HPDE6-E6E7 (cell line): ENCODE data around the gene ICE2.
"Not testable (repeated sequence)": the region's sequence is repeated elsewhere in the genome, so short reads cannot be mapped to it uniquely, and the experiment has no call there.

Experiments
- DNase-seq: peaks from one replicate; pipeline ENCODE4 v3.0.0; 2011; ENCODE audit warnings: missing footprints; ENCODE audit errors: extremely low spot score

Gene ICE2

DNA sequence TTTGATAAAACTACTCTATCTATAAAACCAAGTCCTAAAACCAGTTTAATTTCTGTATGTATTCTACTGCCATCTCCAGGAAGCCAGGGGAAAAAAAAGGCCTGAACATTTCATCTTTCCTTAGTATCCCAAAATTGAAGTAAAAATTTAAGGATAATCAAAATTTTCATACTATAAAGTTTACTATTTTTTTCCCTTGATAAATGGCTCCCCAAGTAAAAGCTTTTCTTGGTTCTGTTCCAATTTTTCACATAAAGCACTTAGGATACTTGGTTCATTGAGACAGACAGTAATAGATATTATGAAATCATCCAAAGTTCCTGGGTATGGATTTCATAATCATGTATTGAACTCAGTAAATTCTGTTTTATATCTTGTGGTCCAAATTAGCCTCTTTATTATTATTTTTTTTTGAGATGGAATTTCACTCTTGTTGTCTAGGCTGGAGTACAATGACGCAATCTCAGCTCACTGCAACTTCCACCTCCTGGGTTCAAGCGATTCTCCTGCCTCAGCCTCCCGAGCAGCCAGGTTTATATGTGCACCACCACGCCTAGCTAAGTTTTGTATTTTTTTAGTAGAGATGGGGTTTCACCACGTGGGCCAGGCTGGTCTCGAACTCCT, 34.5 kb downstream of the ICE2 start:
- peak; percentile 7 for DNase-seq

DNA sequence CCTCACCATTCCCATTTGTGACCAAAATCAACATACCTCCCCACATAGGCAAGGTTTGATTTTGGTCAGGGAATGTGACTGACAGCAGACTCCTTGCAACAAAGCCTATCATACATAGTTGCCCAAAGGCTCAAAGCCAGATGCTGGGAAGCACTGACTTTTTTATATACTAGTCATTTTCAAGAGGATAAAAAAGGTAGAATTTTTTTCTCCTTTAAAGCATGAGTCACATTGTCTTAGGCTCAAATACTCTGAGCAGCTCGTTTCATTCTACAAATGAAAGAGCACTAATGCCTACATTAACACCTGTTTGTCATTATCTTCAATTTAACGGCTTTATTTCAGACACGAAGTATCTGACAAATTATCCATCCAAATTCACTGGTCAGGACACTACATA, 36.2 kb downstream of the ICE2 start:
- no peak for DNase-seq

DNA sequence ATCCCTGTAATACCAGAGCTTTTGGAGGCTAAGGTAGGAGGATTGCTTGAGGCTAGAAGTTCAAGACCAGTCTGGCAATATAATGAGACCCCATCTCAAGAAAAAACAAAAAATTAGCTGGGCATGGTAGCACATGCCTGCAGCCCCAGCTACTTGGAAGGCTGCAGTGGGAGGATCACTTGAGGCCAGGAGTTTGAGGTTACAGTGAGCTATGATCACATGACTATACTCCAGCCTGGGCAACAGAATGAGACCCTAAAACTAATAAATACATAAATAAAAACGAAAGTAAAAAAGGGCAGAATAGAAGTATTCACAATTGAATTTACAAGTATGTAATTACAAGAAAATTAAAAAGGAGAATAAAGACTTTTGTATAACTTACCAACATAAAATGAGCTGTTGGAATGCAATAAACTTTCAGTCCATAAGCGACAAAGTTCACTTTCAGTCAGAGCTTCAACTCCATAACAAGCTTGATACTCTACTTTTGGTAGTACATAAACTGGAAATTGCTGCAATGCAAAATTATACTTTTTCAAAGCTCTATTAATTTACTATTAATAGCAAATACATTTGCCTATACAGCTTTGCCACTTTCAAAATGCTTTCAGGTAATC, 36.8 kb downstream of the ICE2 start:
- DNase-seq, result no peak

DNA sequence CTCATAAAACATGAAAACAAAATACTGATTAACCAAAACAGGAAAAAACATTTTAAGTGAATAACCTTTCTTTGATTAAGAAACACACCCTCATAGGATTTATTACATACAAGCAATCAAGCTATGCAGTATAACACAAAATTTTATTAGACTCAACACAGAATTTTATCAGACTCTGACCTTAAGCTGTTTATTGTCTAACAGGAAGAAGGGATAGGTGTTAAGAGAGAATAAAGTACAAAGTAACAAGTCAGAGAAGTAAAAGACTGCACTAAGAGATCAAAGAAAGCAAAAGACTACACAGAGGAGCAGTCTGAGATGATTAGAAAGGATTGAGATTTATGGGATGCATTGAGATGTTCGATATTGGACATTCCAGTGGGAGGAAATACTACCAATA, 37.6 kb downstream of the ICE2 start:
- no peak for DNase-seq

DNA sequence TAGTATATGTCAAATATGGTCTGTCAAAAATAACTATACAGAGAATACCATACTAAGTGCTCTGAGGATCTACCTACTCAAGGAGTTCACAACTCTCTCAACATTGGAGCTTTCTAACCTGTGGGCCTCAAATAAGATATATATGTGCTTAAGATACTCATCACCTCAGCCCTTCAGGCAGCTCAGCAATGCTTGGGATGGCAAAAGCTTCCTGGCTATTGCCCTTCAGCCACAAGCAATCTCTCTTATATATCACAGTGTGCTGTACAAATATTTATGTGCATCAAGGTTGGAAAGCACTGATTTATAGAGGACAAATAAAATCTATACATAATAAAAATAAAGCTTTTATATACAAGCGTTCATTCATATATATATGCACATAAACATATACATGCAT, 40.3 kb downstream of the ICE2 start:
- no peak for DNase-seq

DNA sequence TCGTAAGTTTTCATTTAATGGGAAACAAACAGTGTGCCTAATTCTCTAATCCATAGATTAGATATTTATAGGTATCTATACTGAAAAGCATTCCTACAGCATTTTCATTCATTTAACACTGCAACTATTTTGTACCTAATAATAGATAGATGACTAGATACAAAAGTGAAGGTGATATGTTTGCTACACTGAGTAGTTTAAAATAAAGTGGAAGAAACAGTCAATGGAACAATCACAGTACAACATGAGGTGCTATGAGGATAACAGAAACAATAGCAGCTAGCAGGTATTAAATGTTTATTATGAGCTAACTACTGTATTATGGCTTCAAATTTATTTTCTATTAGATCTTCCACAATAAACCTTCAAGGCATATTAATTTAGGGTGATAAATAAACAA, 50.0 kb downstream of the ICE2 start:
- no peak for DNase-seq

DNA sequence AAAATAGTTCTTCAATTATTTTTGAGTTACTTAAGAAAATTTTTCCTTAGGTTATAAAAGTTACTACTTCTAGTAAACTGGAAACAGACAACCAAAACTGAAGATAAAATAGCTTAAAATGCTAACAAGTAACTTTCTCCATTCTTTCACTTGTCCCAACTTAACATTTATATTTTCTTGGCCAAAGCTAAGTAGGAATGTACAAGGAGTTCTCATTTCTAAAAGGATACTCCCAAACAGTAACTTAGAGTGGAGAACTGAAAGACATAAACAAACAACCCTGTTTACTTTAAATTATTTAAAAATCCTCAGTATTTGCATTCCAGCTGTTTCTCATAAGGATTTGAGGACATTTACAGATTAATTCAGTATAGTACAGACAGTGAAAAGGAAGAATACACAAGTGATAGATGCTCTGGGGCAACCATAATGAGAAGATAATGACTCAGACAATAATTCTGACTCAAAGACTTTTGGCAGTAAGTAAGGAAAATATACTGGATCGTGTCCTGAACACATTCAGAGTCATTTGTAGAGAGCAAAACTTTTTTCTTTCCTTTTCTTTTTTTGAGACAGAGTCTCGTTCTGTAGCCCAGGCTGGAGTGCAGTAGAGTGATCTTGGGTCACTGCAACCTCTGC, 52.0 kb downstream of the ICE2 start:
- DNase-seq, result no peak

DNA sequence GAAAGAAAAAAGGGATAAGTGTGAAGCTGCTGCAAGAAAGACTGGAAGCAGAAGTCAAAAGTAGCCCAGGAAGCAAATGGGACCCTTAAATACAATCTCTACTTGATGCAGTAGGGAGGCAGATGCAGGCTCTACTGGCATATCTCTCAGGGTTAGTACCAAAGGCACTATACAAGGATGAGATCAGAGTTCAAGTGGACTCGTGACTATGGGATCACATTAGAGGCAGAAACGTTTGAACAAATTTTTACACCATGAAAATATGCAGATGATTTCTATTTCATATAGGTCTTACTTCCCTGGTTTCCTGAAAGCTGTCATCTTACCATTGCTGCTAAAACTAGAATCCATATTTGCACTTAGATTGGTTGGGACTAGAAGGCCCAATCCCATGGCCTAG, 53.5 kb downstream of the ICE2 start:
- DNase-seq, result no peak

DNA sequence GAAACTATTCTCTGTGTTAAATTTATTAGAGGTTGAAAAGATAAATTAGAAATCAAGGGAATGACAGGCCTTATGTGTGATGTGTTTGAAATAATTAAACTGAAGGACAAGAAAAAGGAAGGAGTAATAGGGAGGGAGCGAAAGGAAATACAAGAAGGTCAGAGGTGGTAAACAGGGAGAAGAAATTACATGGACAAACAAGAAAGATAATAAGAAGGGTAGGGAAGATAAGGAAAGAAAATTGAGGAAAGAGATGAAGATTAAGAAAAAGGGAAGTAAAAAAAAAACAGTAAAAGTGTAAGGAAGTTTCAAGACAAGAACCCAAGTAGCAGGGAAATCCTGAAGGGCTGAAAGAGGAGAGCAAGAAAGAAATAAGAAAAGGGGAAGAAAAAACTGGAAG, 54.9 kb downstream of the ICE2 start:
- DNase-seq, result no peak

DNA sequence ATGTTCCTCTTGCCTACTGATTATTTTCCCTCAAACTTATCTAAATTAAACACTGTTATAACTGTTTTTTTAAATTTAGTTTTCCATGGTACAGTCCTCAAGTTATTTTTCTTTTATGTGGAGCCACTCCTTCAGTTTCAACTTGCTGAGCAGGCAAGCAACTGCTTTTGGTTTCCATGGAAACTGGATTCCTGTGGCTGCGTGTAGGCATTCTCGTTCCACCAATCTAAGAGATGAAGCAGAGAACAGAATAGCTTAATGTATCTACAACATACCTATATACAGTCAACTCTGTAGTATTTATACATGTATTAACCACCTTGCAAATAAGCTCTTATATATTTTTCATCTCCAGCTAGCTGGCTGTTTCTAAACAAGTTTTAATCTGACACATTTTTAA, 55.4 kb downstream of the ICE2 start:
- DNase-seq, result peak; percentile 34

DNA sequence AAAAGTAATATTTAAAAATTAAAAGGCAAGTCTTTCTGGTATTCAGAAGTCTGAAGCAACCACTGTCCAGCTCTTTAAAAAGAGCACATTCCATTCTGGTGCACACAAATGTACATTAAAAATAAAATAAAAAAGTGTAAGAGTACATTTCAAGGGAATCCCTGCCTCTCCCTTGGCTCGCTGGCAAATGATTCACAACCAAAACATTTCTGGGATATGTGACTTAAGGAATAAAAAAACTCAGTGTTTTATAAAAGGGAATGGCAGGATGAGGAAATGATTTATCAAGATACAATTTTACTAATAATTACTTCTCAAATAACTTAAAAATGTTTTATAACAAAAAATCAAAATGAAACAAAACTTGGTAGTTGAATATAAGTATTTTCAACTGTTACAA, 57.4 kb downstream of the ICE2 start:
- DNase-seq, result no peak

DNA sequence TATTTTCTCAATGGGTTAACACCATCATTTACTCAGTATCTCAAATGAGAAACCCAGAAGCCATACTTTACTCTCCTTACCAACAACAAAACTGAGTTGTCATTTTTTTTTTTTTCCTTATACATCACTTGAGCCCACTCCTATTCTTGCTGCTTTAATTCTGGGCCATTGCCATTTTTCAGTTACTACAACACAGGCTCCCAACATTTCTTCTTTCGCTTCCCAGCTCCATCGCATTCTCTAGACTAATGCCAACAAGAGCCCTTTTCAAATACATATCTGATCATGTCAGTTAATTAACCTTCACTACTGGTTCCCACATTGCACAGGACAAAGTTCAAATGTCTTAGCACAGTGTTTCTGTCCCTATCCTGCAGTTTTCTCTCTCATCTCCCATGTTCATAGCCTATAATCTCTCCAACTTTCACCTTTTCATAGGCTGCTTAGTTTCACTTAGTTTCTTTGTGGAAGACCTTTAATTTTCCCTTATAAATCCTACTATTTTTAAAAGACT, 58.7 kb downstream of the ICE2 start:
- no peak for DNase-seq

DNA sequence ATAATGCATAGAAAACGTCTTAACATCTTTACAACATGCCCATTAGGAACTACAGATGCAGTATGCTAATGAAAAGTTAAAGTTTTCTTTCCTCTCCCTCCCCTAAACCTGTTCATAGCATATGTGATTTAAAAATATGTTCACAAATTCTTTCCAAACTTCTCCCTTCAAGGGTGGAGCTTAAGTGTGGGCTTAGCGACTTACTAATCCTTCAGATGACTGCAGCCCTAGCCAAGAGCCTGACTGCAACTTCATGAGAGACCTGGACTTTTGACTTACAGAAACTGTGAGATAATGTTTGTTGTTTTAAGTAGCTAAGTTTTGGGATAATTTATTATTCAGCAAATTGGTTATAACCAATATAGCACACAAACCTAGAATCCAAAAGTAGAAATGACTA, 59.2 kb downstream of the ICE2 start:
- DNase-seq, result no peak

DNA sequence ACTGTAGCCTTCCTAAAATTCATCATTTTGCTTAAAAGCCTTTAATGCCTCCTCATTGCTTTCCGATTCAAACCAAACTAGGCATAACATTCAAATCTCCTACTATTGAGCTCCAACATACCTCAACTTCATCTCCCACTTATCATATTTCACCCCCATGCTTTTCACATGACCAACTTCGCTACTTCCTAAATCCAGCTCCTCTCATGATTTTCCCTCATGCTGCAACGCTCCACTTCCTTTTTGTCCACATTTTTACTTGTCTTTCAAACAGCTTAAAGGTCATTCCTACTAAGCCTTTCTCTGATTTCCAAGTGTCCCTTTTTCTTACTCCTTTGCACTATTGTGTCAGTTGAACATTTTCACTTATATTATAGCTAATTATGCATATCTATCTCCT, 60.8 kb downstream of the ICE2 start:
- no peak for DNase-seq

DNA sequence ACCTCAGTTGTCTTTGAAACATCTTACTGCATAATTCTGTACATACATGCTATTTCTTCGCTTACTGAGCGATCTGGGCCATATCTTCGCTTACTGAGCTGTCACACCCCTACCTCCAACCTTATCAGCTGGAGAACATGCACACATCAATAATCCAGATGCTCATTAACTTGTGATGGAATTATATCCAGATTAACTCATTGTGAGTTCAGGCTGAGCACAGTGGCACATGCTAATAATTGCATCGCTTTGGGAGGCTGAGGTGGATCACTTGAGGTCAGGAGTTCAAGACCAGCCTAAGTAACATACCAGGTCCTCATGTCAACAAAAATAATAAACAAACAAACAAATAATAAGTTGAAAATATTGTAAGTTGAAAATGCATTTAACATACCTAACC, 61.8 kb downstream of the ICE2 start:
- DNase-seq, result no peak

DNA sequence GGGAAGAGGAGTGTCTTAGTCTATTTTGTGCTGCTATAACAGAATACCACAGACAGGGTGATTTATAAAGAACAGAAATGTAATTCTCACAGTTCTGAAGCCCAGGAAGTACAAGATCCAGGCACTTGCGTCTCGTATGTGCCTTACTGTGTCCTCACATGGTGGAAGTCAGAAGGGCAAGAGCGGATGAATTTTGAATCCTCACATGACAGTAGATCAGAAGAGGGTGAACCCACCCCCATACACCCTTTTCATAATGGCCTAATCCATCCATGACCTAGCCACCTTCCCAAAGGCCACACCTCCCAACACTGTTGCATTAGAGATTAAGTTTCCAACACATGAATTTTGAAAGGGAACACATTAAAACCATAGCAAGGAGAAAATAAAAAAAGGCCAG, 62.5 kb downstream of the ICE2 start:
- DNase-seq, result no peak

DNA sequence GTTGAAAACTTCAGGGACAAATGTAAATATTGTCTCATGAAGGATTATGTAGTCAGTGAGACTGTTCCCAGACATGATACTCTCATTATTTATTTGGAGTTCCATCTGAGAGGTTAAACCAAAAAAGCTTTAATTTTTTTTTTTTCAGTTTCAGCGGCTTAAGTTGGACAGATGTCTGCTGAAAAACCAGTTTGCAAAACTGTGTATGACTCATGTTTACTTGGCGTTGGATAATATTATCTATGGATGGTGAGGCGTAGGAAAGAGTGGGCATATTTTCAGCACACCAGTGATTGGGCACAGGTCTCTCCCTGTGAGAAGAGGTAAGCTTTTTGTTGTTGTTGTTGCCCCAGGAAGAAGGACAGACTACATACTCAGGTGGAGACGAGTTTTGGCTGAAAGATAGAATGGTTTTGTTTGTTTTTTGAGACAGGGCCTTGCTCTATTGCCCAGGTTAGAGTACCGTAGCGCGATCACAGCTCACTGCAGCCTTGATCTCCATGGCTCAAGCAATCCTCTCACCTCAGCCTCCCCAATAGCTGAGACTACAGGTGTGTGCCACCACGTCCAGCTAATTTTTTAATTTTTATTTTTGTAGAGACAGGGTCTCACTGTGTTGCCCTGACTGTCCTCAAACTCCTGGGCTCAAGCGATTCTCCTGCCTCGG, 64.8 kb downstream of the ICE2 start:
- DNase-seq, result peak; percentile 51

DNA sequence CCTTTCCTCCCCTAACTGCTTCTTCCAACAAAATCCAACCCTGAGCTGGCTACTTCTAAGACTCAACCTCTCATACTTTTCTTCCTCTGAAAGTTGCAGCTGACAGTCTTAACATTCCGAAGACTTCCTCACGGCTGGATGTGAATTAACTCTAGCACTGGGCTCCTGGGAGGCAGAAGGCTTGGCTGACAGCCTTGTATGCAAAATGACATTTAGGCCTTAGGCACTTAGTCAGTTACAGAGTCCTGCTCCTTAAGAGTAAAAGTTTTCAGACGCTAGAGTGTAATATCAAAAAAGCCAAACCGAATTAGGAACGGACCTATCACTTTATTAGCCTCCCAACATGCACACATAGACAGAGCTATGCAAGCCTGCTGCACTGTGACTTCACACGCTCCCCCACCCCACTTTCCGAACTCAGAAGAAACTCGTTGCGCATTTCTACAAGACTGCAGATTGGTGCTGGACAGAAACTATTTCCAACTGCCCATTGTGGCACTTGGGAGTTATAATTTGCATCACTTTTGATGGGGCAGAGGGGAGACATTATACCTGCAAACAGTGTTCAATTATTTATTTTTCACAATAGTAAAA, 65.6 kb downstream of the ICE2 start:
- no peak for DNase-seq

DNA sequence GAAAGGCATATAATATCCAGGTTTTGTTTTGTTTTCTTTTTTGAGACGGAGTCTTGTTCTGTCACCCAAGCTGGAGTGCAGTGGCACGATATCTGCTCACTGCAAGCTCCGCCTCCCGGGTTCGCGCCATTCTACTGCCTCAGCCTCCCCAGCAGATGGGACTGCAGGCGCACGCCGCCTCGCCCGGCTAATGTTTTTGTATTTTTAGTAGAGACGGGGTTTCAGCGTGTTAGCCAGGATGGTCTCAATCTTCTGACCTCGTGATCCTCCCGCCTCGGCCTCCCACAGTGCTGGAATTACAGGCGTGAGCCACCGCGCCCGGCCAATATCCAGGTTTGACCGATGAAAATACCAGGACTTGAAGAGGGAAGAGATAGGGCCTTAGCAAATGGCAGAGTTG, 66.1 kb downstream of the ICE2 start:
- not testable (repeated sequence) for DNase-seq

DNA sequence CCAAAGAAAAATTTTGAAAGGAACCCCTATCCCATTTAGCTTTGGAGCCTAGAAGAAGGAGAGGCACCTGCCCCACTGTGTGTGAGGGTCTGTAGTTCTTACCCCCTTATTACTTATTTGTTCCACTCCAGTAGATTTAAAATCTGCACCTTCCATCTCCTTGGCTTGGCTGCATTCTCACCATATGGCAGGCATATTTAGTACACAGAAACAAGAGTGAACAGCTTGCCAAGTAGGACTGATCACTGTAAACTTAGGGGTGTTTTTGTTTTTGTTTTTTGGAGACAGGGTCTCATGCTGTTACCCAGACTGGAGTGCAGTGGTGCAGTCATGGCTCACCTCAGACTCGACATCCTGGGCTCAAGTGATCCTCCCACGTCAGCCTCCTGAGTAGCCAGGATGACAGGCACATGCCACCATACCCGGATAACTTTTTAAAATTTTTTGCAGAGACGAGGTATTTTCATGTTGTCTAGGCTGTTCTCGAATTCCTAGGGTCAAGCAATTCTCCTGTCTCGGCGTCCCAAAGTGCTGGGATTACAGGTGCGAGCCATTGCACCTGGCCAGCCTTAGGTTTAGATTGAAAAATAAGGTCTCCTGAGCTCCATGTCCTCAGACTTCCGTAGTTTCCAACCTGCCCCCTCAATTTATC, 67.0 kb downstream of the ICE2 start:
- DNase-seq, result no peak

DNA sequence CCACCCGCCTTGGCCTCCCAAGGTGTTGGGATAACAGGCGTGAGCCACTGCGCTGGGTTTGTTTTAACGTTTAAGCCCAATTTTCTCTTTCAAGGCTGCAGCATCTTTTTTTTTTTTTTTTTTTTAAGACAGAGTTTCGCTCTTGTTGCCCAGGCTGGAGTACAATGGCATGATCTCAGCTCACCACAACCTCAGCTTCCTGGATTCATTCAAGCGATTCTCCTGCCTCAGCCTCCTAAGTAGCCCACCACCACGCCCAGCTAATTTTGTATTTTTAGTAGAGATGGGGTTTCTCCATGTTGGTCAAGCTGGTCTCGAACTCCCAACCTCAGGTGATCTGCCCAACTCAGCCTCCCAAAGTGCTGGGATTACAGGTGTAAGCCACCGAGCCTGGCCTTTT, 68.6 kb downstream of the ICE2 start:
- DNase-seq, result not testable (repeated sequence)

DNA sequence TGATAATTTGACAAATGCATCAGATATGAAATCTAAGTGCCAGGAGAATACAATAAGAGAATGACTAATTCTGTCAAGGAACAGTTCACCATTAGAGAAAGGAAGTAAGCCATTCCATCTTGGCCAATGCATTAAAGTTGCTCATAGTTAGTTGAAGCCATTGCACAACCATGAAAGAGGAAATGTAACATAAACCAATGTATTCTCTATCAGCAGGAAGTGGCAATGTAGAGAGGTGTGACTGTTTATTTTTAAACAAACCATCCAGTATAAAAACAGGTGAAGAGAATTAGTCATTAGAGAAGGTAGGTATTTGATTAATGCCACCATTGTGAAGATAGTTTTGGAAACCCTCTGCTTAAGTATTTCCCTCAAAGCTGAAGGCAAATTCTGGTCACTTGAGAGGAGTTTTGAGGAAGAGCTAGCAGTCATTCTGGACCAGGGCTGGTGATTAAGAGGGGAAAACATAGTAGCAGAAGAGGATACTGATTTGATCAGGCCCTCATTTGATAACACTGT, 70.4 kb downstream of the ICE2 start:
- peak; percentile 78 for DNase-seq
